ENCODE data around the gene SMU1. TPM values are rescaled to one million over a fixed set of nuclear protein-coding genes. Genes with fewer than 3 reads are reported as not detected.
A peak's percentile ranks its signal among the peaks of the same experiment; 100 is the strongest.

SMU1 gene
- total and polyA plus RNA-seq, 2 donors (not counting 3 experiments of a cell fraction or from before 2014, with no cell fraction given): 8.5 to 21.7 TPM

- Histone ChIP-seq H2AFZ (ENCODE audit: low read depth, low read length) (peak overlapping the region; percentile 6), H3K9me3 (replicated peaks; ENCODE audit: control insufficient read depth, insufficient read depth, low read length) (no peaks in the 10 kb centered on the region), H4K20me1 (replicated peaks; ENCODE audit: control insufficient read depth, extremely low read depth, insufficient read depth, low read length) (no peaks in the 10 kb centered on the region), H3K9ac (replicated peaks; ENCODE audit: extremely low read depth, insufficient read depth, low read length) (peak overlapping the region; percentile 88), H3K4me2 (ENCODE audit: insufficient read depth, low read length) (peak overlapping the region; percentile 70), H3K27me3 (ENCODE audit: control insufficient read depth in 2 of 2, insufficient read depth in 2 of 2, low read length in 2 of 2) (no peaks in the 10 kb centered on the region), H3K79me2 (ENCODE audit: control insufficient read depth, insufficient read depth, low read length) (no peaks in the 10 kb centered on the region), H3K36me3 (ENCODE audit: control insufficient read depth in 2 of 2, extremely low read depth in 1 of 2, insufficient read depth in 2 of 2, low read length in 2 of 2) (peaks cover 10 to 12% of the 10 kb centered on the region in 2 experiments), H3K9me1 (replicated peaks; ENCODE audit: control insufficient read depth, extremely low read depth, insufficient read depth, low read length) (no peaks in the 10 kb centered on the region), H3K4me3 (replicated peaks in 1 of 3; ENCODE audit: insufficient read depth in 1 of 3, low read depth in 1 of 3, low read length in 3 of 3) (peak overlapping the region; percentile 51 to 74 (median 65)), H3K4me1 (ENCODE audit: control insufficient read depth, extremely low read depth, insufficient read depth, low read length) (peaks cover 11% of the 10 kb centered on the region), H3K27ac (ENCODE audit: insufficient read depth, low read depth, low read length) (peak overlapping the region; percentile 81)
- no peak for DNase-seq (ENCODE audit: low read depth, low spot score)
- ChIA-PET CTCF (no interaction called here), POLR2A (interaction anchor here (2.5 kb wide), 1 partner anchor 19 kb away, joined by 15 read pairs; the partner anchor contains the start of gene DNAJA1)
- dilution Hi-C loops (cut with MboI; ENCODE audit: extremely low pct_ligation_motif_present, low sequenced_read_pairs): no loop called here
- intact Hi-C loops (cut with micrococcal nuclease): loop anchor here (1.0 to 5.0 kb wide), 2 partner anchors 182 to 666 kb away; no protein-coding TSS in a partner anchor
- BruUV-seq (replicated peaks): TSS peak; percentile 14
- peak; percentile 31 for FAIRE-seq
- TF ChIP-seq POLR2AphosphoS5 (IDR thresholded peaks at IDR 0.05; ENCODE audit: insufficient read depth, low read depth, low read length) (no peak), MAX (IDR thresholded peaks at IDR 0.05; ENCODE audit: insufficient read depth, insufficient read length) (no peak)
Observed at GRCh38 chr9:33043671-33044070, 32.8 kb downstream of the SMU1 start.

GRCh38 chr9:33042473-33042872, 34.0 kb downstream of the SMU1 start:
- DNase-seq (ENCODE audit: low read depth, low spot score): no peak
- intact Hi-C loops (cut with micrococcal nuclease): loop anchor here (5.0 kb wide), 1 partner anchor 665 kb away; no protein-coding TSS in a partner anchor

More at GRCh38 chr9:33042473-33042872, 34.0 kb downstream of the SMU1 start:
- Histone ChIP-seq H3K27ac (ENCODE audit: insufficient read depth, low read depth, low read length) (no peak overlapping the region), H3K79me2 (ENCODE audit: control insufficient read depth, insufficient read depth, low read length) (no peaks in the 10 kb centered on the region), H3K9ac (replicated peaks; ENCODE audit: extremely low read depth, insufficient read depth, low read length) (no peak overlapping the region), H3K9me1 (replicated peaks; ENCODE audit: control insufficient read depth, extremely low read depth, insufficient read depth, low read length) (no peaks in the 10 kb centered on the region), H3K4me3 (replicated peaks in 1 of 3; ENCODE audit: insufficient read depth in 1 of 3, low read depth in 1 of 3, low read length in 3 of 3) (no peak overlapping the region), H3K4me2 (ENCODE audit: insufficient read depth, low read length) (no peak overlapping the region), H2AFZ (ENCODE audit: low read depth, low read length) (no peak overlapping the region), H3K27me3 (ENCODE audit: control insufficient read depth in 2 of 2, insufficient read depth in 2 of 2, low read length in 2 of 2) (no peaks in the 10 kb centered on the region), H3K9me3 (replicated peaks; ENCODE audit: control insufficient read depth, insufficient read depth, low read length) (no peaks in the 10 kb centered on the region), H3K4me1 (ENCODE audit: control insufficient read depth, extremely low read depth, insufficient read depth, low read length) (peaks cover 11% of the 10 kb centered on the region), H4K20me1 (replicated peaks; ENCODE audit: control insufficient read depth, extremely low read depth, insufficient read depth, low read length) (peaks cover 3% of the 10 kb centered on the region), H3K36me3 (ENCODE audit: control insufficient read depth in 2 of 2, extremely low read depth in 1 of 2, insufficient read depth in 2 of 2, low read length in 2 of 2) (peaks cover 16 to 21% of the 10 kb centered on the region in 2 experiments)
- FAIRE-seq: no peak
- ChIA-PET CTCF (no interaction called here), POLR2A (interaction anchor here (2.5 kb wide), 1 partner anchor 18 kb away, joined by 15 read pairs; the partner anchor contains the start of gene DNAJA1)
- TF ChIP-seq FOS (IDR thresholded peaks at IDR 0.05; ENCODE audit: borderline replicate concordance, insufficient read depth, low read length) (no peak), POLR2A (IDR thresholded peaks at IDR 0.05; ENCODE audit: low read depth, low read length) (no peak), GATA2 (IDR thresholded peaks at IDR 0.05; ENCODE audit: insufficient read depth, insufficient read length, low read depth, low read length) (no peak), EZH2 (IDR thresholded peaks at IDR 0.05; ENCODE audit: borderline replicate concordance, low read depth, low read length, severe bottlenecking) (no peak), JUN (IDR thresholded peaks at IDR 0.05; ENCODE audit: borderline replicate concordance, insufficient read depth, insufficient read length, low read depth) (no peak), POLR2AphosphoS5 (IDR thresholded peaks at IDR 0.05; ENCODE audit: insufficient read depth, low read depth, low read length) (no peak), MAX (IDR thresholded peaks at IDR 0.05; ENCODE audit: insufficient read depth, insufficient read length) (no peak), CTCF (IDR thresholded peaks at IDR 0.05; ENCODE audit: extremely low read depth in 1 of 2, insufficient read depth in 1 of 2, low read depth in 1 of 2, low read length in 2 of 2) (no peak), MYC (IDR thresholded peaks at IDR 0.05; ENCODE audit: low read depth, low read length) (no peak)
- dilution Hi-C loops (cut with MboI; ENCODE audit: extremely low pct_ligation_motif_present, low sequenced_read_pairs): no loop called here
- no TSS peak for BruUV-seq (replicated peaks)

Measured in endothelial cell of umbilical vein (primary cell).